ENCODE results near the gene RAD51.
A peak's percentile ranks its signal among the peaks of the same experiment; 100 is the strongest.

The RAD51 gene

GRCh38 chr15:40756938-40757337, 62.0 kb downstream of the RAD51 start:
- ATAC-seq (ENCODE audit: low read depth) (no peak), DNase-seq (ENCODE audit: low spot score) (no peak)
- Histone ChIP-seq H3K27ac (ENCODE audit: poor library complexity, severe bottlenecking) (no peak overlapping the region), H3K27me3 (ENCODE audit: insufficient read depth, poor library complexity, severe bottlenecking) (no peaks in the 10 kb centered on the region), H3K36me3 (ENCODE audit: low read depth) (peaks cover 13% of the 10 kb centered on the region), H3K4me1 (ENCODE audit: insufficient read depth, poor library complexity, severe bottlenecking) (peaks cover 5% of the 10 kb centered on the region), H3K9me3 (ENCODE audit: severe bottlenecking) (no peaks in the 10 kb centered on the region), H3K4me3 (ENCODE audit: severe bottlenecking) (no peak overlapping the region)
- TF ChIP-seq, protein P1, sequence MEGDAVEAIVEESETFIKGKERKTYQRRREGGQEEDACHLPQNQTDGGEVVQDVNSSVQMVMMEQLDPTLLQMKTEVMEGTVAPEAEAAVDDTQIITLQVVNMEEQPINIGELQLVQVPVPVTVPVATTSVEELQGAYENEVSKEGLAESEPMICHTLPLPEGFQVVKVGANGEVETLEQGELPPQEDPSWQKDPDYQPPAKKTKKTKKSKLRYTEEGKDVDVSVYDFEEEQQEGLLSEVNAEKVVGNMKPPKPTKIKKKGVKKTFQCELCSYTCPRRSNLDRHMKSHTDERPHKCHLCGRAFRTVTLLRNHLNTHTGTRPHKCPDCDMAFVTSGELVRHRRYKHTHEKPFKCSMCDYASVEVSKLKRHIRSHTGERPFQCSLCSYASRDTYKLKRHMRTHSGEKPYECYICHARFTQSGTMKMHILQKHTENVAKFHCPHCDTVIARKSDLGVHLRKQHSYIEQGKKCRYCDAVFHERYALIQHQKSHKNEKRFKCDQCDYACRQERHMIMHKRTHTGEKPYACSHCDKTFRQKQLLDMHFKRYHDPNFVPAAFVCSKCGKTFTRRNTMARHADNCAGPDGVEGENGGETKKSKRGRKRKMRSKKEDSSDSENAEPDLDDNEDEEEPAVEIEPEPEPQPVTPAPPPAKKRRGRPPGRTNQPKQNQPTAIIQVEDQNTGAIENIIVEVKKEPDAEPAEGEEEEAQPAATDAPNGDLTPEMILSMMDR (IDR thresholded peaks at IDR 0.05; ENCODE audit: poor library complexity, severe bottlenecking), result no peak

GRCh38 chr15:40759961-40760360, 65.0 kb downstream of the RAD51 start:
- no peak for ATAC-seq (ENCODE audit: low read depth)
- Histone ChIP-seq H3K4me3 (ENCODE audit: severe bottlenecking) (no peak overlapping the region), H3K9me3 (ENCODE audit: severe bottlenecking) (no peaks in the 10 kb centered on the region), H3K27ac (ENCODE audit: poor library complexity, severe bottlenecking) (no peak overlapping the region), H3K36me3 (ENCODE audit: low read depth) (no peaks in the 10 kb centered on the region), H3K27me3 (ENCODE audit: insufficient read depth, poor library complexity, severe bottlenecking) (no peaks in the 10 kb centered on the region), H3K4me1 (ENCODE audit: insufficient read depth, poor library complexity, severe bottlenecking) (peaks cover 21% of the 10 kb centered on the region)
- TF ChIP-seq, protein P1 (IDR thresholded peaks at IDR 0.05; ENCODE audit: poor library complexity, severe bottlenecking), result no peak
- DNase-seq (ENCODE audit: low spot score), result no peak

DNA sequence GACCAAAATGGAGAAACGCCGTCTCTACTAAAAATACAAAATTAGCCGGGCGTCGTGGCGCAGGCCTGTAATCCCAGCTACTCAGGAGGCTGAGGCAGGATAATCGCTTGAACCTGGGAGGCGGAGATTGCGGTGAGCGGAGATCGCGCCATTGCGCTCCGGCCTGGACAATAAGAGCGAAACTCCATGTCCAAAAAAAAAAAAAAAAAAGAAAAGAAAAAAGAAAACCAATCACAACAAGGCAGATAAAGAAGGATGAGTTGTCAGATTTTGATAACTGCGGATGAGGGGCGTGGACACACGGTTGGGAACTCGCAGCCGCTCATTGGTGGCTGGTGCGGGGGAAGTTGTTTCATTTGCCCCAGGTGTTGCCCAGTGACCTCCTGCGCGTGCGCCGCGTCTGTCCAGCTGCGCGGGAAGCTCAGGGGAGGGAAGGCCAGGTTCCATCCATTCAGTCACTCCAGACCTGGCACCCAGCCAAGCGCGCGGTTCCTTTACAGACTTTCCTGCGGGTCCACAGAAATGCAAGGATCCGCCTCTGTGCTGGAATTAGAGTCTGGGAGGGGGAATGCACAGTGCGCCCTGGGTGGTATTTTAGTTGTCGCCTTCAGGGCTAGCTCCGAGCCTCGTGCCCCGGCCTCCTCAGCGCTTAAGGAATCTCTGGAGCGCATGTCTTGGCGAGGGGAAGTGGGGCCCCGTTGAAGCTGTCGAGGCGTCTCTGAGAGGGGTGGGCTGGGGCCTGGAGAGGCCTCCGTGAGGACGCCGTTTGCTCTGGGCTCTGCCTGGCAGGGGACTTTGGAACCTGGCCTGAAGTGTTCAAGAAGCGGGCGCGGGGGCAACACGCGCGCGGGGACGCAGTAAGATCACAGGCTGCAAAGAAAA, 68.2 kb downstream of the RAD51 start:
- ATAC-seq (ENCODE audit: low read depth) (peak; percentile 16), DNase-seq (ENCODE audit: low spot score) (peak; percentile 95)
- Histone ChIP-seq H3K9me3 (ENCODE audit: severe bottlenecking) (no peaks in the 10 kb centered on the region), H3K27ac (ENCODE audit: poor library complexity, severe bottlenecking) (peak overlapping the region; percentile 92), H3K27me3 (ENCODE audit: insufficient read depth, poor library complexity, severe bottlenecking) (no peaks in the 10 kb centered on the region), H3K36me3 (ENCODE audit: low read depth) (0 out of 2 replicates have a peak, but pooled peaks cover 5% of the 10 kb centered on the region), H3K4me3 (ENCODE audit: severe bottlenecking) (peak overlapping the region; percentile 31), H3K4me1 (ENCODE audit: insufficient read depth, poor library complexity, severe bottlenecking) (peaks cover 38% of the 10 kb centered on the region)
- TF ChIP-seq, protein P1 (IDR thresholded peaks at IDR 0.05; ENCODE audit: poor library complexity, severe bottlenecking), result no peak

DNA sequence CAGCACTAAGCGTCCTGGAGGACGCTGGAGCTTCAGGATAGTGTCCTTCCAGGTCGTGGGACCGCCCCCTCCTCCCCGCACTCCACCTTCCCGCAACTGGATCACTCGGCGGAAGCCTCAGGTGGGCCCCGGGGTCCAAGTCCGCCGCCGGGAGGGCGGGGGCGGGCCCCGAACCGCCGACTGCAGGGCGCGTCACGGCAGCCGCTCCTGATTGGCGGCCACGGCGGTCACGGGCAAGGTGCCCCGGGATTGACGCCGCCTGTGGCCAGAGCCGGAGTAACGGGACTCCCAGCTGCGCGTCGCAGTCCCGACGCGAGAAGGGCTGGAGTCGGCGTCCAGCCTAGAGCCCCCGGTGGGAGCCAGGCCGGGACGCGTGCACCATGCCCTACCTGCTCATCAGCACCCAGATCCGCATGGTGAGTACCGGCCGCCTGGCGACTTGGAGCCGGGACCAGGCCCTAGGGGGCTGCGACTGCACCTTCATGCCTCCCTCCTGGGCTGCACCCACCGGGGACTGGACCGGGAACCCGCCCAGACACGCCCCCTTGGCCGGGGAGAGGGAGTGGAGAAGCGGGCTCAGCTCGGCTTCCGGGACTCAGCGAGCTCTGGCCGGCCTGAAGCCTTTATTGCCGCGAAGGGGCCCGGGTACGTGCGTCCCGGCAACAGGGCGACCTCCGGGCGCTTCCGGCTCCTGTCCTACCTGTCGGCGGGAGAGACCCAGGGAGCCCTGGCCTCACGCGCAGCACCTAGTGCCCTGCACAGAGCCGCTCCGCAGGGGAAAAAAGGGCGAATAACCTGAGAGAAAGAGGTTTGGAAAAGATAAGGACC, 69.0 kb downstream of the RAD51 start, which contains the start of gene GCHFR:
TSS of gene GCHFR (plus strand) at position 268 of the 828 bp plus-strand sequence. CDS start at position 381, 113 bp downstream.
- Histone ChIP-seq H3K4me3 (ENCODE audit: severe bottlenecking) (peak within 1 kb of the TSS; percentile 31), H3K9me3 (ENCODE audit: severe bottlenecking) (no peaks in the 10 kb centered on the region), H3K4me1 (ENCODE audit: insufficient read depth, poor library complexity, severe bottlenecking) (peaks cover 45% of the 10 kb centered on the region), H3K27me3 (ENCODE audit: insufficient read depth, poor library complexity, severe bottlenecking) (no peaks in the 10 kb centered on the region), H3K27ac (ENCODE audit: poor library complexity, severe bottlenecking) (peak within 1 kb of the TSS; percentile 92), H3K36me3 (ENCODE audit: low read depth) (0 out of 2 replicates have a peak, but pooled peaks cover 5% of the 10 kb centered on the region)
- peak; percentile 54 for ATAC-seq (ENCODE audit: low read depth)
- TF ChIP-seq, protein P1 (IDR thresholded peaks at IDR 0.05; ENCODE audit: poor library complexity, severe bottlenecking), result peak; percentile 67
- DNase-seq (ENCODE audit: low spot score), result peak; percentile 92
